ENCODE data around the gene RALGPS2. TPM values are rescaled to one million over a fixed set of nuclear protein-coding genes. Genes with fewer than 3 reads are reported as not detected.

RALGPS2 gene
- total and polyA plus RNA-seq, 2 of the 8 experiments (the other 6 are each of a cell fraction or from before 2014, with no cell fraction given) = 6.7 to 38.0 TPM

- TF ChIP-seq, protein P1, sequence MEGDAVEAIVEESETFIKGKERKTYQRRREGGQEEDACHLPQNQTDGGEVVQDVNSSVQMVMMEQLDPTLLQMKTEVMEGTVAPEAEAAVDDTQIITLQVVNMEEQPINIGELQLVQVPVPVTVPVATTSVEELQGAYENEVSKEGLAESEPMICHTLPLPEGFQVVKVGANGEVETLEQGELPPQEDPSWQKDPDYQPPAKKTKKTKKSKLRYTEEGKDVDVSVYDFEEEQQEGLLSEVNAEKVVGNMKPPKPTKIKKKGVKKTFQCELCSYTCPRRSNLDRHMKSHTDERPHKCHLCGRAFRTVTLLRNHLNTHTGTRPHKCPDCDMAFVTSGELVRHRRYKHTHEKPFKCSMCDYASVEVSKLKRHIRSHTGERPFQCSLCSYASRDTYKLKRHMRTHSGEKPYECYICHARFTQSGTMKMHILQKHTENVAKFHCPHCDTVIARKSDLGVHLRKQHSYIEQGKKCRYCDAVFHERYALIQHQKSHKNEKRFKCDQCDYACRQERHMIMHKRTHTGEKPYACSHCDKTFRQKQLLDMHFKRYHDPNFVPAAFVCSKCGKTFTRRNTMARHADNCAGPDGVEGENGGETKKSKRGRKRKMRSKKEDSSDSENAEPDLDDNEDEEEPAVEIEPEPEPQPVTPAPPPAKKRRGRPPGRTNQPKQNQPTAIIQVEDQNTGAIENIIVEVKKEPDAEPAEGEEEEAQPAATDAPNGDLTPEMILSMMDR (IDR thresholded peaks at IDR 0.05; ENCODE audit: control extremely low read depth in 1 of 3, insufficient read depth in 1 of 3, low read depth in 1 of 3, low read length in 3 of 3) = no peak
- TF ChIP-seq SIRT6 (IDR thresholded peaks at IDR 0.05; ENCODE audit: low read length) = no peak
- no peak for TF ChIP-seq YY1 (IDR thresholded peaks at IDR 0.05; ENCODE audit: low read depth, low read length)
- no peak for TF ChIP-seq SRF (IDR thresholded peaks at IDR 0.05; ENCODE audit: low read depth, low read length)
- TF ChIP-seq, protein P2, sequence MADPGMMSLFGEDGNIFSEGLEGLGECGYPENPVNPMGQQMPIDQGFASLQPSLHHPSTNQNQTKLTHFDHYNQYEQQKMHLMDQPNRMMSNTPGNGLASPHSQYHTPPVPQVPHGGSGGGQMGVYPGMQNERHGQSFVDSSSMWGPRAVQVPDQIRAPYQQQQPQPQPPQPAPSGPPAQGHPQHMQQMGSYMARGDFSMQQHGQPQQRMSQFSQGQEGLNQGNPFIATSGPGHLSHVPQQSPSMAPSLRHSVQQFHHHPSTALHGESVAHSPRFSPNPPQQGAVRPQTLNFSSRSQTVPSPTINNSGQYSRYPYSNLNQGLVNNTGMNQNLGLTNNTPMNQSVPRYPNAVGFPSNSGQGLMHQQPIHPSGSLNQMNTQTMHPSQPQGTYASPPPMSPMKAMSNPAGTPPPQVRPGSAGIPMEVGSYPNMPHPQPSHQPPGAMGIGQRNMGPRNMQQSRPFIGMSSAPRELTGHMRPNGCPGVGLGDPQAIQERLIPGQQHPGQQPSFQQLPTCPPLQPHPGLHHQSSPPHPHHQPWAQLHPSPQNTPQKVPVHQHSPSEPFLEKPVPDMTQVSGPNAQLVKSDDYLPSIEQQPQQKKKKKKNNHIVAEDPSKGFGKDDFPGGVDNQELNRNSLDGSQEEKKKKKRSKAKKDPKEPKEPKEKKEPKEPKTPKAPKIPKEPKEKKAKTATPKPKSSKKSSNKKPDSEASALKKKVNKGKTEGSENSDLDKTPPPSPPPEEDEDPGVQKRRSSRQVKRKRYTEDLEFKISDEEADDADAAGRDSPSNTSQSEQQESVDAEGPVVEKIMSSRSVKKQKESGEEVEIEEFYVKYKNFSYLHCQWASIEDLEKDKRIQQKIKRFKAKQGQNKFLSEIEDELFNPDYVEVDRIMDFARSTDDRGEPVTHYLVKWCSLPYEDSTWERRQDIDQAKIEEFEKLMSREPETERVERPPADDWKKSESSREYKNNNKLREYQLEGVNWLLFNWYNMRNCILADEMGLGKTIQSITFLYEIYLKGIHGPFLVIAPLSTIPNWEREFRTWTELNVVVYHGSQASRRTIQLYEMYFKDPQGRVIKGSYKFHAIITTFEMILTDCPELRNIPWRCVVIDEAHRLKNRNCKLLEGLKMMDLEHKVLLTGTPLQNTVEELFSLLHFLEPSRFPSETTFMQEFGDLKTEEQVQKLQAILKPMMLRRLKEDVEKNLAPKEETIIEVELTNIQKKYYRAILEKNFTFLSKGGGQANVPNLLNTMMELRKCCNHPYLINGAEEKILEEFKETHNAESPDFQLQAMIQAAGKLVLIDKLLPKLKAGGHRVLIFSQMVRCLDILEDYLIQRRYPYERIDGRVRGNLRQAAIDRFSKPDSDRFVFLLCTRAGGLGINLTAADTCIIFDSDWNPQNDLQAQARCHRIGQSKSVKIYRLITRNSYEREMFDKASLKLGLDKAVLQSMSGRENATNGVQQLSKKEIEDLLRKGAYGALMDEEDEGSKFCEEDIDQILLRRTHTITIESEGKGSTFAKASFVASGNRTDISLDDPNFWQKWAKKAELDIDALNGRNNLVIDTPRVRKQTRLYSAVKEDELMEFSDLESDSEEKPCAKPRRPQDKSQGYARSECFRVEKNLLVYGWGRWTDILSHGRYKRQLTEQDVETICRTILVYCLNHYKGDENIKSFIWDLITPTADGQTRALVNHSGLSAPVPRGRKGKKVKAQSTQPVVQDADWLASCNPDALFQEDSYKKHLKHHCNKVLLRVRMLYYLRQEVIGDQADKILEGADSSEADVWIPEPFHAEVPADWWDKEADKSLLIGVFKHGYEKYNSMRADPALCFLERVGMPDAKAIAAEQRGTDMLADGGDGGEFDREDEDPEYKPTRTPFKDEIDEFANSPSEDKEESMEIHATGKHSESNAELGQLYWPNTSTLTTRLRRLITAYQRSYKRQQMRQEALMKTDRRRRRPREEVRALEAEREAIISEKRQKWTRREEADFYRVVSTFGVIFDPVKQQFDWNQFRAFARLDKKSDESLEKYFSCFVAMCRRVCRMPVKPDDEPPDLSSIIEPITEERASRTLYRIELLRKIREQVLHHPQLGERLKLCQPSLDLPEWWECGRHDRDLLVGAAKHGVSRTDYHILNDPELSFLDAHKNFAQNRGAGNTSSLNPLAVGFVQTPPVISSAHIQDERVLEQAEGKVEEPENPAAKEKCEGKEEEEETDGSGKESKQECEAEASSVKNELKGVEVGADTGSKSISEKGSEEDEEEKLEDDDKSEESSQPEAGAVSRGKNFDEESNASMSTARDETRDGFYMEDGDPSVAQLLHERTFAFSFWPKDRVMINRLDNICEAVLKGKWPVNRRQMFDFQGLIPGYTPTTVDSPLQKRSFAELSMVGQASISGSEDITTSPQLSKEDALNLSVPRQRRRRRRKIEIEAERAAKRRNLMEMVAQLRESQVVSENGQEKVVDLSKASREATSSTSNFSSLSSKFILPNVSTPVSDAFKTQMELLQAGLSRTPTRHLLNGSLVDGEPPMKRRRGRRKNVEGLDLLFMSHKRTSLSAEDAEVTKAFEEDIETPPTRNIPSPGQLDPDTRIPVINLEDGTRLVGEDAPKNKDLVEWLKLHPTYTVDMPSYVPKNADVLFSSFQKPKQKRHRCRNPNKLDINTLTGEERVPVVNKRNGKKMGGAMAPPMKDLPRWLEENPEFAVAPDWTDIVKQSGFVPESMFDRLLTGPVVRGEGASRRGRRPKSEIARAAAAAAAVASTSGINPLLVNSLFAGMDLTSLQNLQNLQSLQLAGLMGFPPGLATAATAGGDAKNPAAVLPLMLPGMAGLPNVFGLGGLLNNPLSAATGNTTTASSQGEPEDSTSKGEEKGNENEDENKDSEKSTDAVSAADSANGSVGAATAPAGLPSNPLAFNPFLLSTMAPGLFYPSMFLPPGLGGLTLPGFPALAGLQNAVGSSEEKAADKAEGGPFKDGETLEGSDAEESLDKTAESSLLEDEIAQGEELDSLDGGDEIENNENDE (IDR thresholded peaks at IDR 0.05; ENCODE audit: insufficient replicate concordance, low read length) = no peak
Observed at GRCh38 chr1:178706432-178706831, 18.6 kb upstream of the RALGPS2 start (continued).
